HG03520 (cell line): ENCODE results near the gene IFNA1.
"Not testable (repeated sequence)": the region's sequence is repeated elsewhere in the genome, so short reads cannot be mapped to it uniquely, and the experiment has no call there.

Experiments
- ATAC-seq: cut with Tn5 transposase; IDR thresholded peaks from one replicate; pipeline ENCODE4 v1.9.1; 2021; ENCODE audit warnings: mild to moderate bottlenecking, moderate library complexity; ENCODE audit not compliant: unreplicated experiment

IFNA1 gene

DNA sequence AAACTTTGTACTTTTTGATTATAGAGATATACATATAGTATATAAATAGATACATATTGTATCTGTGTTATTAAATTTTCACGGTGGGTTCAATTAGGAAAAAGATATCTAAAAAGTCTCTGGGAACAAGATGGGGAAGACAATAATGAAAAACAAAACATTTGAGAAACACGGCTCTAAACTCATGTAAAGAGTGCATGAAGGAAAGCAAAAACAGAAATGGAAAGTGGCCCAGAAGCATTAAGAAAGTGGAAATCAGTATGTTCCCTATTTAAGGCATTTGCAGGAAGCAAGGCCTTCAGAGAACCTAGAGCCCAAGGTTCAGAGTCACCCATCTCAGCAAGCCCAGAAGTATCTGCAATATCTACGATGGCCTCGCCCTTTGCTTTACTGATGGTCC lies at the start of gene IFNA1:
Gene IFNA1 (plus strand): TSS at position 301 of the 400 bp plus-strand sequence. CDS start 69 bp downstream, at position 370.
- no peak for ATAC-seq

DNA sequence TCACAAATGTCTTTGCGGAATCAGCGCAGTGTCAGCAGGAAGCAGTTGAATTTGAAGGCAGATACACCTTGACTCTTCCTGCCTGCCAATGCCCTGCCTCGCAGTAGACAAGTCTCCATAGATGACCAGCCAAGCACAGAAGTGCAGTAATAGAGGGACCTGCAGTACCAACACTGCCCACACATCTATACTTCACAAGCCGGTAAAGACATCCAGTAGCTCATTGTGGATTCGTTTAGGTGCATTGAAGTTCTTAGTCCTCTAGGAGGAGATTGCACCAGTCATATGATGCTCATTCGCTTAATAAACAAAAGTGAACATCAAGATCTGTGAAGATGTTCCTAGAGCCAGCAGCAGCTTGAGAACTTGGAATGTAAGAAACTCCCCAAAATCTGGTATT lies 48.0 kb upstream of the IFNA1 start:
- ATAC-seq: peak; percentile 94

DNA sequence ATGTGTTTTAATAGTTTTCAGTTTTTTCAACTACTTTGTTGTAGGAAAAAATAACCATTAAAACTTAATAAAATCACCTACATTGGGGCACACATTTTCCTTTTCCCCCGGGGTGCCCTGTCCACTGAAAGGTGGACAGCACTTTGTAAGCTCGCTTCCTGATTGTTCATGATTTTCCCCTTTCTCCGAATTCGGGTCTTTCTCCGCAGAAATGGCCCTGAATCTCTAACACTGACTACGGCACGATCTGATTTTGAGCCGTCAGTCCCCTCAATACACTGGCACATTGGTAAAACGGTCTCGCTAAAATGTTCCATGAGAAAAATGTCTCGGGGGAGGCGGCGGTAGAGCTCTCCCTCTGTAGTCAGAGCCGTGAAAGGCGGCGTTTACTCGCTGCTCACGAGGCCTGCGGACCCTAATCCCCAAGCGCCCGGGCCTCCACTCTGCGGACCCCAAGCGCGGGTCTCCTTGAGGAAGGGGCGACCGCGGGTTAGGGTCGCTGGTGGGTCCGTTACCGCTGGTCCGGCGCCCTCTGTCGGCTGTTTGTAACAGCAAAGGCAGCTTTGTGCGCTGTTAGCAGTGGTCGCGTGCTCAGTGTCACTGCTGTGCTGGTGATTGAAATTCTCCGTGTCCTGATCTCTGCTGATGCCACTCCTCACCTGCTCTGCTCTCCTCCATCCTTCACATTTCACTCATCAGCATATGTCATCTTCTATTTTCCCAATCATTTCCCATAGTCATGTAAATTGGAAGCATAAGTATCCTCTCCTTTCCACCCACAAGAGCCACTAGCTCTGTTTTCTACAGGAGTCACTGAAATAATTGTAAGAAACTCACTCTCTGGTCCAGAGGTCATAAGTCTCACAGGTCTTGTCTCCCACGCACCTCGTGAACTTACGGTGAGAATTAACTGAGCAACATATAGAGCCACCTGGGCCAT lies 44.2 kb upstream of the IFNA1 start:
- ATAC-seq: peak; percentile 60

DNA sequence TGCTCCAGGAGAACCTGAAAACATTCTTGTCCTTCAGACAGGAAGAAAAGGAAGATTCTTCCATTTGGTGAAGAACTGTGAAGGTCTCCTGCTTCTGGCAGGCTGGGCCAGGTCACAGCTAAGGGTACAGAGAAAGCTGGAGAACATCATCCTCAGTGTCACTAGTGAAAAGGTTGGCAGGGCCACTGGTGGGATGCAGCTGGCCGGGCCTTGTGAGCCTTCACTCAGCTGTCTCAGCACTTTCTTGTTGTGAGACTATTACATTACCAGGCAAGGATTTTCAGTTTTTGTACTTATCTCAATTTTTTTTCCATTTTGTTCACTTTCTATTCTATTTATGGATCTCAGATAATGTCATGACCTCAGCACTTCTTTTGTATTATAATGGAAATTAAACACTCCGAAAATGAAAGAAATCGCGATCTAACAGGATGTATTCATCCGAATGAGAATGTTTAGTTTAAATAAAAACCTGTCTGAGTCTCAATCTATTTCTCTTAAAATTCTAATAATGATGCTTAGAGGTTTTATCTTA lies 41.2 kb upstream of the IFNA1 start:
- no peak for ATAC-seq

DNA sequence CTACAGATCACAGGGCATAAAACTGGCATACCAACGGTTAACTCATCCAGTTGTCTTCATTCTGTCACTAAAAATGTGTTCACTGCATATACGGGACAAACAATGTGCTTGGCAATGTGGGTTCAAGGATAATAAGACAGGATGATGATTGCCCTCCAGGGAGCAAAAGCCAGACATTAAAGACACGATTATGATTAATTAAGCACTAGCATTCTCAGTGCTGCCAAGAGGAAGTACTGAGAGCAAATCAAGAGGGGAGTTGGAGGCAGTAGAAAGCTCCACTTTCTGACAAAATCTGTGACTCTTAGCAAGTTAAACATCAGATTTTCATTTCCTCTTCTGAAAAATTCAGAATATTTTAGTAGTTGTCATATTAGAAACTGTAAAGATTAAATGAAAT lies 40.3 kb upstream of the IFNA1 start:
- ATAC-seq: no peak

DNA sequence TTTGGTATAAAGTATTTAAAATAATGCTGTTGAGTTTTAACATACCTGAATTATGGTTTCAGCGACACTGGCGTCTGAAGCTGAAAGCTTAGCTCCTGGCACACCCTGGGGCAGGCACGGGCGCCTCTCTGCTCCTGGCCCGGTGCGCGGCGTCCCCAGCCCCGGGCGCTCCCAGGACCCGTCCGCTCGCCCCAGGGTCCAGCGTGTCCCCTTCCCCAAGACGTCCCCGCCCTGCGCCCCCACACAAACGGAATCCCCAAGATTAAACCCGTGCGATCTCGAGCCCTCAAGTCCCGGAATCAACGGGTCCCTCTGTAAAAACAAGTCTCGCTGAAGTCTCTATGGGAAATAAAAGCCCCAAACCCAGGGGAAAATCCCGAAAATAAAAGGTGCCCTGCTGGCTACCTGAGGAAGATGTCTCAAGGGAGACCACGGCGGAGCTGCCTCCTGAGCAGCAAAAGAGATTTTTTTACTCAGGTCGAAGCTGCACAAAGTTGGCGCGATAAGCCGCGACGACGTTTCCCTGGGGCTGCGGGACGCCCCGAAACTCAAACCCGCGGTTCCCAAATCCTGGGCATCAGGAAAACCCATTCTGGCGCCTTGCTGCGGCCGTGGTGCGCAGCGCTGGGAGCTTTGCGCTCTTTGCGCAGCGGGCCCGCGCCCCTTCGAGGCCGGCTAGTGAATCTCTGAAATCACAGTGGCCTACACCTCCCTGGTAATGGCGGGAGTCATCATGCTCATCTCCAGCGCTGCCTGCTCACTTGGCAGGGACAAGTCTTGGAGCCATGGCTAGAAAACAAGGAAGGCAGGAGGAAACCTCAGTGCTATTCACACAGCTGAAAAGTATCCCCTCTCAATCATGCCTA lies 37.6 kb upstream of the IFNA1 start:
- no peak for ATAC-seq

DNA sequence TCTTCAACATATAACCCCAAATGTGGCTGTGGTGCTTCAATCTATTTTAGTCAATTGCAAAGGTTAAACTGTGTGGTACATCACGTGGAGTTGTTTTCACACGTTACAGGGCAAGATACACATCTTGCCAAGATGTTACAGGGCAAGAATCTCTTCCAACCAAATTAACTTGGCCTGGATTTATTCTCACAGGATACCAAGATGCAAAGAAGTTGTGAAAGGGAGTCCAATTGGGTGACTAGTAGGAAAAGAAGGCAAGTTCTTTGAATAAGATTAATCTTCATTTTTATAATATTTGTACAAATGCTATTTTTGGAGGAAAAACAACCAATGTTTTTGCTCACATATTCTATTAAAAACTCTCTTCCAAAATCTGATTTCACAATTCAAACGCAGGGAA lies 36.1 kb upstream of the IFNA1 start:
- no peak for ATAC-seq

DNA sequence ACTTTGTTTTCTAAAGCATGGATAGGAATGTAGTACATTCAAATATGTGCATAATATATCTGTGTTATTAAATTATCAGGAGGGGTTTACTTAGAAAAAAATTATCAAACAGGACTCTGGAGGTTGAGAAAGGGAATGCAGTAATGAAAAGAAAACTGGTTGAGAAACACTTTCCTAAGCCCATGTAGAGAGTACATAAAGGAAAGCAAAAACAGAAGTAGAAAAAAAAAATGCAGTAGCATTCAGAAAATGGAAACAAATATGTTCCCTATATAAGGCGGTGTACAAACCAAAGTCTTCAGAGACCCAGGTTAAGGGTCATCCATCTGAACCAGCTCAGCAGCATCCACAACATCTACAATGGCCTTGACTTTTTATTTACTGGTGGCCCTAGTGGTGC lies 31.4 kb upstream of the IFNA1 start, which contains the start of gene IFNA8:
Gene IFNA8 (plus strand): TSS at position 301 of the 400 bp plus-strand sequence. CDS start 60 bp downstream, at position 361.
- ATAC-seq: no peak

DNA sequence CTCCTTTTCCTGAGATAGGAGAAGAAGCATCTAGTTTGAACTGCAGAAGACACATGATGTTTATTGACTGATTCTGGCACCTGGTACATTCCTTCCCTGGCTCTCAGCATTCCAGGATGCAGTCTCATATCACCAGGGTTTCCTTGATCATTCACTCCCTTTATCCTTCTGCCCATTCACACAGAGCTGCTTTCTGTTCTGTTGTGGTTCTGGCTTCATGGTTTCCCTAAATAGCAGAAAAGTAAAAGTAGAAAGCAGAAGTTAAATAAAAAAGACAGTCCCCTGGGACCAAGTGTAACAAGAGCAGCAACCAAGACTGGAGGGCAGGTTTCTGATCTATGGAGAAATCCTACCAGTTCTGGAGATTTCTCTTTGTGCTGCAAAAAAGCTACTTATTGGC lies 28.1 kb upstream of the IFNA1 start:
- no peak for ATAC-seq

DNA sequence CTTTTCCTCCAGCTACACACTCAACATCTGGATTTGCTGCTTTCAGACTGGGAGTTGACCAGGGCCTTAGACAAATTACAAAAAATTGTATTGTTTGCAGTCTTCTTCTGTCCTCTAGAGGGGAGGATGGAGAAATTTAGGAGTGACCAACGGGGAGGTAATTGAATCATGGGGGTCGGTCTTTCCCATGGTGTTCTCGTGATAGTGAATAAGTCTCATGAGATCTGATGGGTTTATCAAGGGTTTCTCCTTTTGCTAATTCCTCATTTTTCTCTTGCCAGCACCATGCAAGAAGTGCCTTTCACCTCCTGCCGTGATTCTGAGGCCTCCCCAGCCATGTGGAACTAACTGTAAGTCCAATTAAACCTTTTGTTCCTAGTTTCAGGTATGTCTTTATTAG lies 27.1 kb upstream of the IFNA1 start:
- ATAC-seq: no peak

DNA sequence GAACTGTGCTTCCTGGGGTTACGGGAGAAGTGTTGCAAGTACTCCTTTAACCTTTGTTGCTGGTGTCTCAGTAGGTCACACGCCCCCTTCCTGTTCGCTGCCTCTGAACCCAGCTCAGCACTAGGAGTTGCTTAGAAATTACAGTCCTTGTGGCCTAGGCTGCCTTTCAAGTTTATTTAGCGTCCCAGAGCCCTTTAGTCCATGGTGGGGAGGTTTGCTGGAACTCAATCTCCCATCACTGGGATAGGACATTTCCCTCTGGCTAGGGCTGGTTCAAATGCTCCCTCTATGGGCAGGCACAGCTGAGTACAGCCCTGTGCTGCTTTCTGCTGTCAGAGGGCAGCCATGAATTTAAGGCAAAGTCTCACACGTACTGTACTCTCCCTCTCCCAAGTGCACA lies 26.6 kb upstream of the IFNA1 start:
- ATAC-seq: no peak

DNA sequence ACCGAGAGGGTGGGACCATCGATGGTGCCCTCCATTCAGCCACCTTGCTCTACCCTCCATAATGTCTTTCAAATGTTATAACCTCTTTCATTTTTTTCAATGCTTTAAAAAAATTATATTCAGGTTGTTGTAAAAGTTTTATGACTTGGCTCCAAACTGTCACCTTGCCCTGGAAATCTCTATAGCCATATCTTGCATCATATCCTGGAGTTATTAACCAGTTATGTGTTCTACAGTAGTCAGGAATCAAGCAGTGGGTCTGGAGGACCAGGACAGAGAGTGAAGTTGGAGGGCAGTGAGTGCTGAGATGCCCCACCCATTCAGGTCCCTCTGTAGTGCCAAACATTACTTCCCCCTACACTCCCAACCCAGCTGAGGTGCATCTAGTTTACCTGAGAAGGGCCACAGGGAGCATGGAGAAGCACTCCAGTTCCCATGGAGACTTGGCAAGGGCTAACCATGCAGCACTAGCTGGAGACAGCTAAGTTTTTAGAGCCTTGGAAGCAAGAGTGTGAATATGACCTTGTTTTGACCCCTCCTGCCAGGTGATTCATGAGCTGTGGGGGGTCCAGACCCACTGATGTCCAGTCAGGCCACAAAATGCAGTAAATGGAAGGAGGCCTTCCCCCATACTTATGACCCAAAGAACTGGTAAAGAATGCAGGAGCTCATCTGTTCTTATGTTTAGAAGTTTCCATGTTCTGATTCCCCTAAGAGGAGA lies 25.9 kb upstream of the IFNA1 start:
- ATAC-seq: no peak

DNA sequence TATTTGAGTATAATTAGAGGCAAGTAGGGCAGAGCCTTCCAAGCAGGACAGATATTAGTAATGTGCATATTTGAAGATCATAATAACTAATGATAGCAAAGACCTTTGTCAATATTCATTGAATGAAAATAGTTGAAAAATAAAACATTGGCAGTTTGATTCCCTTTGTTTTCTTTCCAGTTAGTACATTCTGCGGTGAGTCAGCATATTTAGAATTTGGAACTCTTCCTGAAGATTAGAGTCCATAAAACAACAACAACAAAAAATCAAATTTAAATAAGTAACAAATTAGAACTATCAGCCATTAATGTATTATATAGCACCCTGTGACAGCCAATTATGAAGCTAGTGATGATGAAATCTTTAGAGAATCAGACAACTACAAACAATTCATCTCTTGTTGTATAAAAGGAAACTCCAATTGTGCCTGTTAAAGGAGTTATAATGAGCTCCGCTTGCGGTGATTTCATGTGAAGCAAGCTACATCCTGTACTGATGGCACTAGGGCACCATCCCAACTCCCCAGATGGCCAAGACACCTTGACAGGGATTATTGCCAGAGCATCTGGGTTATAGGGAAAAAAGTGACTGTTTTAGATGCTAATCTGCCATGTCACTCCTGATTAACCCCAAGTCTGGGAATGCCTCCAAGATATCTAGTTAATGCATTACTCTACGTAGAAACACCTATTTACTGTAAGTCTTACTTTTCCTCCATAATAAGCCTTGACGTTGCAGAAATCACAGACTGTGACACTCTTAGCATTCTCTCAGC lies 24.6 kb upstream of the IFNA1 start:
- no peak for ATAC-seq

DNA sequence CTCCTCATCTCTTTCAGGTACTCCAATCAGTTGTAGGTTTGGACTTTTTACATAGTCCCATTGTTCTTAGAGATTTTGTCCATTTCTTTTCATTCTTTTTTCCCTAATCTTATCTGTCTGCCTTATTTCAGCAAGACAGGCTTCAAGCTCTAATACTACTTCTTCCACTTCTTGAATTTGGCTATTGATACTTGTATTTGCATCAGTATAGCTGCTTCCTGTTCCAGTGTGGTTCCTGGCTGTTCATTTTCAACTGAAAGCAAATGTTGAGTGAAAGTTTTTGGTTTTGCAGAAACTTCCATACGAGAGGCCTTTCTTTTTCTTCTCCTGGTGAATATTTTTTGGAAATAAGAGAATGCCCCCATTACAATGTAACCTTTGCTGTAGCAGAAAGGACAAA lies 12.0 kb upstream of the IFNA1 start:
- ATAC-seq: no peak

DNA sequence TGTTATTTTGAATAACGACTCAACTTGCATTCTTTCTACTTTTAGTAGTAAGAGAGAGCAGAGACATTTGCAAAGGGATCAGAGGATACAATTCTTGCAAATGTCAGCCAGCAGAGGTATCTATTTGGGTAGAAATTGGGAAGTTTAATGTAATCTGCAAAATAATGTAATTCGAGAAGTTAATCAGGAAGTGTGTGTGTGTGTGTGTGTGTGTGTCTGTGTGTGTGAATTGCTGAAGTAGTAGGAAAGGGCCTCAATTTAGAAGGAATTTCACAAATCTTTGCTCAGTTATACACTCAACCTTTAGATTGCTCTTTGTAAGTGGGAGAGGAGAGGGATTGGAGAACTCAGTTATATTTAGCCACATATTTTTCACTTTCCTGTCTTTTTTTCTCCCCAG lies 11.0 kb upstream of the IFNA1 start:
- ATAC-seq: no peak

DNA sequence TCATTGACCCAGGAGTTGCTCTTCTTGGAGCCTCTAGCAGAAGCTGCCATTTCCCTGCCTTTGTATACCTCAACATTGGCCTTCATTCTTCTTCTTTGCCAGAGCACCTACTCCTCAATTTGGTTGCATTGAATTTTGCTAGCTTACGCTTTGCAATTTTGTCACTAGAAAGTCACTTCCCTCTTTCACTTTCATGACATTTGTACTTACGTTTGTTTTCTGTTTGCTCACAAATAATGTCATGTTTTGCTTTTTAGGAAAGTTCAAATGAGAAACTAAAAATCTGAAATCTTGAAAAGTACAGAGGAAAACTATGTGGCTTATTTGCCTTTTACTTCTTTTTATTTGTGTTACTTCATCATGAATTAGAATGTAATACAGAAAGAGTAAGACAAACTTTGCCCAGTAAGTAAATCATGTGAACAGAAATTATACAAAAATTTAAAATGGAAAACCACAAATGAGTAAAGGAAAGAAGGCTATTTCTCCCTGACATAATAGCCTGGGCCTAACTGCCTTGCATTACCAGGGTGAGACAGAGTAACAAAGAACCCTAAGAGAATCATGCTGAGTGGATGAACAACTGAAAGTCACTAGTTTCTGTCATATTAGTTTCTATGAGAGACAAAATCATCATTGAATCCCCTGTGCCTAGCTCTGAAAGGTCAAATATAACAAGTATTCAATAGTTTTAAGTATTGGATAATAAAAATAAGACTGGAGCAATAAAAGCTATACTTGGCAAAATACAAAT lies 7.4 kb upstream of the IFNA1 start:
- peak; percentile 63 for ATAC-seq

DNA sequence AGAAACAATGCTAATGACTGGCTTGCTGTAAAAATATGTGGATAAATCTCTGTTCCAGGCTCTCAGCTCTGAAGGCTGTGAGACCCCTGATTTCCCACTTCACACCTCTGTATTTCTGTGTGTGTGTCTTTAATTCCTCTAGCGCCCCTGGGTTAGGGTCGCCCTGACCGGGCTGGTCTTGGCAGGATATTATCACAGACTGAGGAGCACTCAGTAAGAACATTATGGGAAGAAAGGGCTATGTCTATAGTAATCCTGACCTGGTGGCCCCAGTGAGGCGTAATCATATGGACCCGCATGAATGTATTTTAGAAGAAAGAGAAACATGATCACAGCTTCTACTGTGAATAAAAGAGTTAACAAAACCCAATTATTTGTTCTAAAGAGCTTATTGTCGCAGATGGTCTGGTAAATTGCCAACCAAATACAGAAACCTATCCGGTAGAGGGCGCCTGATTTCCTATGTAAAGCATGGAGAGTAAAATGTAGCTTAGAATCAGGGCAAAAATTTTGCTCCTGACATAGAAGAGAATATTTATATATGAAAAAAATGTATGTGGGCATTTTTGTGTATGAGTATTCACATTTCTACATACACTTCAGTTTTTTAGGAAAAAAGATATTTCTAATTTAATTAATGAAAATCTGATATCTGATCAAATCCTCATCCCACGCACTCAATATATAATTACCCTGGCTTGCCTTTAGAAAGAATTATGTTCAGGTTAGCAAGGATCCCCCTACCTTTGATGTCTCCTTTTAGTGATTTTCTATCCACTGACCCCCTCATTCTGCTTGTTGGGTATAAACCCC lies 5.8 kb upstream of the IFNA1 start:
- no peak for ATAC-seq

DNA sequence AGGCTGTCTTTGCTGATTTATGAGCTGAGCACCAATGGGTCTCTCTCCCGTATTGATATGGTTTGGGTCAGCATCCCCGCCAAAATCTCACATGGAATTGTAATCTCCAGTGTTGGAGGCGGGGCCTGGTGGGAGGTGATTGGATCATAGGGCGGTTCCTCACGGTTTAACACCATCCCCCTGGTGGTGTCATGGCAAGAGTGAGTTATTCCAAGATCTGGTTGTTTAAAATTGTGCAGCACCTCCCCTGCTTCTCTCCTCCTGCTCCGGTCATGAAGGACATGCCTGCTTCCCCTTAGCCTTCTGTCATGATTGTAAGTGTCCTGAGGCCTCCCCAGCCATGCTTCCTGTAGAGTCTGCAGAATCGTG lies 5.2 kb upstream of the IFNA1 start:
- not testable (repeated sequence) for ATAC-seq
